OCI-LY3 (cell line): Measurements from ENCODE around the gene DSCAM.

ENCODE experiments used
- CTCF ChIP-seq: fragments of 200-600, 300-600 bp; sonication (generic); IDR thresholded peaks from 2 replicates; pipeline ENCODE4 v1.5.1; 2014; ENCODE audit warnings: antibody characterized with exemption, low read length, low read depth
- EZH2phosphoT487 ChIP-seq: fragments of 200-600 bp; shearing (Covaris generic); IDR thresholded peaks from 2 replicates; pipeline ENCODE4 v1.6.1; 2018; ENCODE audit warnings: antibody characterized with exemption, mixed run types, low read depth

GRCh38 chr21:40013001-40013735 is 833.8 kb downstream of the DSCAM start:
- TF ChIP-seq CTCF: no peak
- no peak for TF ChIP-seq EZH2phosphoT487
